PFSK-1 (cell line): ENCODE measurements around the gene LSP1.

Source experiments
- POLR2AphosphoS5 ChIP-seq: IDR thresholded peaks from 2 replicates; pipeline ENCODE4 v1.6.1; 2012; ENCODE audit warnings: low read depth, mild to moderate bottlenecking, control low read depth, low read length, moderate library complexity
- SIN3A ChIP-seq: IDR thresholded peaks from 2 replicates; pipeline ENCODE4 v1.6.1; 2012; ENCODE audit warnings: mild to moderate bottlenecking, low read length, moderate library complexity, borderline replicate concordance; ENCODE audit not compliant: insufficient read depth
- TAF1 ChIP-seq: IDR thresholded peaks from 2 replicates; pipeline ENCODE4 v1.6.1; 2012; ENCODE audit warnings: low read length, control low read depth, borderline replicate concordance; ENCODE audit not compliant: insufficient read depth
- TF ChIP-seq, protein P1 (sequence below), 2 experiments: IDR thresholded peaks; 2 replicates each; pipeline versions ENCODE4 v1.6.1 to v1.8.0; 2011 to 2012; ENCODE audit warnings: low read depth in 2 of 2, low read length in 2 of 2, control low read depth in 1 of 2, inconsistent platforms in 1 of 2, mild to moderate bottlenecking in 1 of 2, moderate library complexity in 1 of 2; ENCODE audit not compliant: insufficient read depth in 1 of 2

DNA sequence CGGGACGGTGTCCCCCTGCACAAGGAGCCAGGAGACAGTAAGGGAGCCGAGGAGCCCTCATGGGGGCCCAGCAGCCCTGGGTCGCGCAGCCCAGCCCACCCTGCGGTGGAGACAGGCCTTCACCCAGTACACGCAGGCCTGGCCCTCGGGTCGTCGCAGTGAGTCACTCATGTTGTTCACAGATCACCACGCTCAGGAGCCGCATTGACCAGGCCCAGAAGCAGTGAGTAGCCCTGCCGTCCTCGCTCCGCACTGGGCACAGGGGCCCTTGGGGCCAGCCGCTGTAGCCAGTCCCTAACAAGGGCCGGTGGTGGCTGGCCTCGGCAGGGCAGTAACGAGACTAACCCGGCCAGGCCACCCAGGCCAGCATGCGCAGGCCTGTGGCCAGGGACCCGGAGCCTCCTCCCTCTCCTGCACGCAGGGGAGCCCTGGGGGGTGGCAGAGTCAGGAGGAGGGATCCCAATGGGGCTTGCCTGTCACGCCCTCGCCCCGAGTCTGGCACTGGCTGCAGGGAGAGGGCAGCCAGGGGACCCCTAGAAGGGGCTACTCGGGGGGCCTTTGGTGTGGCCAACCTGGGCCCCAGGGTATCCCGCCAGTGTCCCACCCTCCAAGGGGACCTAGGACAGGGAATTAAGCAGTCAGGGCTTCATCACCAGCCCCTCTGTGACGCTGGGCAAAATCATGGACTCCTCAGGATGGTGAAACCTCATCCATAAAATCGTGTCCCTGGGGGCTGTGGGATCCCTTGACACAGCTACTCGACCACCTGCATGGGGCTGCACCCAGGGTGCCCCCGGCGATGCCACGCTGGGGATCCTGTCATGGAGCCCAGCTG lies 84.1 kb downstream of the LSP1 start:
- TF ChIP-seq POLR2AphosphoS5 (no peak), SIN3A (no peak), TAF1 (no peak)
- TF ChIP-seq, protein P1, sequence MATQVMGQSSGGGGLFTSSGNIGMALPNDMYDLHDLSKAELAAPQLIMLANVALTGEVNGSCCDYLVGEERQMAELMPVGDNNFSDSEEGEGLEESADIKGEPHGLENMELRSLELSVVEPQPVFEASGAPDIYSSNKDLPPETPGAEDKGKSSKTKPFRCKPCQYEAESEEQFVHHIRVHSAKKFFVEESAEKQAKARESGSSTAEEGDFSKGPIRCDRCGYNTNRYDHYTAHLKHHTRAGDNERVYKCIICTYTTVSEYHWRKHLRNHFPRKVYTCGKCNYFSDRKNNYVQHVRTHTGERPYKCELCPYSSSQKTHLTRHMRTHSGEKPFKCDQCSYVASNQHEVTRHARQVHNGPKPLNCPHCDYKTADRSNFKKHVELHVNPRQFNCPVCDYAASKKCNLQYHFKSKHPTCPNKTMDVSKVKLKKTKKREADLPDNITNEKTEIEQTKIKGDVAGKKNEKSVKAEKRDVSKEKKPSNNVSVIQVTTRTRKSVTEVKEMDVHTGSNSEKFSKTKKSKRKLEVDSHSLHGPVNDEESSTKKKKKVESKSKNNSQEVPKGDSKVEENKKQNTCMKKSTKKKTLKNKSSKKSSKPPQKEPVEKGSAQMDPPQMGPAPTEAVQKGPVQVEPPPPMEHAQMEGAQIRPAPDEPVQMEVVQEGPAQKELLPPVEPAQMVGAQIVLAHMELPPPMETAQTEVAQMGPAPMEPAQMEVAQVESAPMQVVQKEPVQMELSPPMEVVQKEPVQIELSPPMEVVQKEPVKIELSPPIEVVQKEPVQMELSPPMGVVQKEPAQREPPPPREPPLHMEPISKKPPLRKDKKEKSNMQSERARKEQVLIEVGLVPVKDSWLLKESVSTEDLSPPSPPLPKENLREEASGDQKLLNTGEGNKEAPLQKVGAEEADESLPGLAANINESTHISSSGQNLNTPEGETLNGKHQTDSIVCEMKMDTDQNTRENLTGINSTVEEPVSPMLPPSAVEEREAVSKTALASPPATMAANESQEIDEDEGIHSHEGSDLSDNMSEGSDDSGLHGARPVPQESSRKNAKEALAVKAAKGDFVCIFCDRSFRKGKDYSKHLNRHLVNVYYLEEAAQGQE (IDR thresholded peaks at IDR 0.05; ENCODE audit: insufficient read depth in 1 of 2, low read depth in 2 of 2, low read length in 2 of 2), result no peak
